GM23248 (cell line): Measurements from ENCODE around the gene PPP2R2D.

Experiments
- EZH2 ChIP-seq: fragments of 200-600 bp; sonication (generic); IDR thresholded peaks from 2 replicates; pipeline ENCODE4 v1.6.1; 2018; ENCODE audit warnings: antibody characterized with exemption, mild to moderate bottlenecking; ENCODE audit not compliant: insufficient read depth, poor library complexity, severe bottlenecking
- EZH2phosphoT487 ChIP-seq: fragments of 200-600 bp; sonication (generic); IDR thresholded peaks from 2 replicates; pipeline ENCODE4 v1.6.1; 2018; ENCODE audit warnings: antibody characterized with exemption, moderate library complexity, mild to moderate bottlenecking, low read depth; ENCODE audit not compliant: insufficient read depth

DNA sequence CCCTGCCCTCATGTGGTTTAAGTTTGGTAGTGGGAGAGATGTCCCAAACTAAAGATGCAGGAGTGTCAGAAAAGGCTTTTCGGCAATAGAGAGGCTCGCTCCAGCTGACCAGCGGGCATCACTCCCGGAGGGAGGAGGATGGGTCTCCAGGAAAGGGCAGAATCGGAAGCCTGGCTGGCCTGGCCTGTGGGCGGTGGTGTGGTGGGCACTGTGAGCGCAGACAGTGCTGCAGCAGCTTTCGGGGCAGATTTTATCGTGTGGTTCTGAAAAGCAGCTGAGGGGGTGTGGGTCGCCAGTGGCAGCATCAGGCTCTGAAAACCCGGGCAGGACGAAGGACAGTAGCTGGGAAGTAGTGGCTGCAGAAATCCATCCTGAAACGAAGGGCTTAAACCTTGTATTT lies 68.1 kb downstream of the PPP2R2D start:
- TF ChIP-seq EZH2phosphoT487 (no peak), EZH2 (no peak)
